Mesodermal cell (in vitro differentiated cells): ENCODE measurements around the gene LAMP5.

Experiments
- H3K27ac ChIP-seq: 2 replicates; pipeline ENCODE4 v1.7.0; 2013; ENCODE audit warnings: mild to moderate bottlenecking, low read depth, low read length, moderate library complexity; ENCODE audit not compliant: severe bottlenecking
- H3K36me3 ChIP-seq: 2 replicates; pipeline ENCODE4 v1.7.1; 2013; ENCODE audit warnings: mild to moderate bottlenecking, low read length, moderate library complexity; ENCODE audit not compliant: control insufficient read depth, insufficient read depth
- H3K4me1 ChIP-seq: one replicate; pipeline ENCODE4 v1.7.1; 2013; ENCODE audit warnings: mild to moderate bottlenecking, low read length; ENCODE audit not compliant: insufficient read depth, control insufficient read depth, poor library complexity, severe bottlenecking
- H3K4me3 ChIP-seq: 2 replicates; pipeline ENCODE4 v1.7.0; 2013; ENCODE audit warnings: low read length, control low read depth, mild to moderate bottlenecking; ENCODE audit not compliant: insufficient read depth, poor library complexity, severe bottlenecking; ENCODE audit errors: extremely low read depth
- H3K9me3 ChIP-seq: 2 replicates; pipeline ENCODE4 v1.7.1; 2013; ENCODE audit warnings: mild to moderate bottlenecking, low read length, moderate library complexity; ENCODE audit not compliant: control insufficient read depth
- WGBS, 2 experiments: methylation state at CpG; one replicate each; pipeline ENCODE4 v1.1.5; 2013; ENCODE audit warnings: missing lambda C conversion rate in 2 of 2; ENCODE audit not compliant: insufficient coverage in 2 of 2; 5-methylcytosine and 5-hydroxymethylcytosine counted together

LAMP5 gene

GRCh38 chr20:9532069-9532838 lies 17.9 kb downstream of the LAMP5 start:
- no peak overlapping the region for H3K27ac ChIP-seq
- WGBS, 2 experiments, result 78 to 88% methylated on average over 1 to 3 of the region's 4 CpGs

DNA sequence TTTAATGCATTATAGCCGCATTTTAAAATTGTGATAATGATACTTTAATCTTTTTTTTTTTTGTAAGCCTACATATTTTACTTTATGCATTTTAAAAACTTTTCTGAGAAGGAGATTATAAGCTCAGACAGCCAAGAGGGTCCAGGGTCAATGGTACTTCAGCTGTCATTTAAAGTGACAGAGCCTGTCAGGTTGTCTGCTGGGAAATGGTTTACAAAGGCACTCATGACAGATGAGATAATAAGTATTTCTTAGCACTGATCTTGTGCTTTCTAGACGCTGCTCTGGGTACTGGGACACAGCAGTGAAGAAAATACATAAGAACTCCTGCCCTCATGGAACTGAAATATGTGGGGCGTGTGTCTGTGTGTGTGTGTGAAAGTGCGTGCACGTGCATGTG lies 19.6 kb downstream of the LAMP5 start:
- Histone ChIP-seq H3K4me1 (peaks cover 3% of the 10 kb centered on the region), H3K36me3 (no peaks in the 10 kb centered on the region), H3K9me3 (no peaks in the 10 kb centered on the region), H3K4me3 (no peak overlapping the region), H3K27ac (no peak overlapping the region)
- WGBS, 2 experiments, result 67 to 83% methylated on average over 1 of the region's 5 CpGs

More at GRCh38 chr20:9532069-9532838, 17.9 kb downstream of the LAMP5 start:
- Histone ChIP-seq H3K36me3 (no peaks in the 10 kb centered on the region), H3K4me1 (peaks cover 3% of the 10 kb centered on the region), H3K9me3 (no peaks in the 10 kb centered on the region), H3K4me3 (no peak overlapping the region)

DNA sequence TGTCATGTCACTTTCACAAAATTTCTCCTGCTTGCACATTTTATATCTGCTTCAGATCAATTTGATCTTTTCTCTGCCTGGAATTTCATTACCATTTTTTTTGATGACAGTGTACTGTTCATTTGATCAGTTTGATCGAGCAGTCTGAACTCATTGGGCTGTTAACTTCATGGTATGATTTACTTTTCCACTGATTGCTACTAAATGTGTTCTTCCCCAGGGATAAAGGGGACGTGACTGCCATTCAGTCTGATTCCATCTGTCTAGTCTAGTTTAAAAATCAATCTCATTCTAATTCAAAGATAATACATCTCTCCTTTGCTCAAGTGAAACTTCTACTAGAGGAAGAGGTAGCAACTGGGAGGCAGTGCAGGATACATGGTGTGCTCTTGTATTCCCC lies 21.1 kb downstream of the LAMP5 start:
- no peaks in the 10 kb centered on the region for H3K4me1 ChIP-seq
- H3K9me3 ChIP-seq, result no peaks in the 10 kb centered on the region
- H3K27ac ChIP-seq, result no peak overlapping the region
- H3K4me3 ChIP-seq, result no peak overlapping the region
- H3K36me3 ChIP-seq, result no peaks in the 10 kb centered on the region
- WGBS, 2 experiments, result 60 to 100% methylated on average over 1 of the region's 2 CpGs

DNA sequence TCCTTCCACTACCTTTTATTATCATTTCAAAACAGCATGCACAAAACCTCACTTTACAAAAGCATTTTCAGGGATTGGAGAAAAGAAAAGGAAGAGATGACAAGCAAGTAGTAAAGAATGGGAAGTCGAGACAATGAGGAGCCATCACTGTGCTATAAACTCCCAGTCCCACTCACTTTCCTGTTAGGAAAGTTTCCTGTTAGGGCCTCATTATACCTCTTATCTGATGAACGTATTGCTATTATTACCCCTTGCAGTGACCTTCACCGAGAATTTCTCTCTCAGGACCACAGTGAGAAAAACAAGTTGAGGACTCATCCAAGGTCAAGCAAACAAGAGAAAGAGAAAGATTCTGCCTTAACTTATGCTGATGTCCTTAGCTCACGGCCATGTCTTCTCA lies 28.8 kb downstream of the LAMP5 start:
- 87 to 93% methylated on average over 2 to 4 of the region's 4 CpGs for WGBS, 2 experiments

GRCh38 chr20:9550283-9550682 lies 35.9 kb downstream of the LAMP5 start:
- no peaks in the 10 kb centered on the region for H3K36me3 ChIP-seq
- no peak overlapping the region for H3K4me3 ChIP-seq
- no peaks in the 10 kb centered on the region for H3K4me1 ChIP-seq
- no CpG with 5 or more reads among the region's 1 CpG for WGBS, 2 experiments
- no peak overlapping the region for H3K27ac ChIP-seq
- H3K9me3 ChIP-seq, result no peaks in the 10 kb centered on the region

More for the DNA sequence above, 28.8 kb downstream of the LAMP5 start:
- Histone ChIP-seq H3K4me3 (no peak overlapping the region), H3K4me1 (no peaks in the 10 kb centered on the region), H3K36me3 (no peaks in the 10 kb centered on the region), H3K9me3 (no peaks in the 10 kb centered on the region), H3K27ac (no peak overlapping the region)

DNA sequence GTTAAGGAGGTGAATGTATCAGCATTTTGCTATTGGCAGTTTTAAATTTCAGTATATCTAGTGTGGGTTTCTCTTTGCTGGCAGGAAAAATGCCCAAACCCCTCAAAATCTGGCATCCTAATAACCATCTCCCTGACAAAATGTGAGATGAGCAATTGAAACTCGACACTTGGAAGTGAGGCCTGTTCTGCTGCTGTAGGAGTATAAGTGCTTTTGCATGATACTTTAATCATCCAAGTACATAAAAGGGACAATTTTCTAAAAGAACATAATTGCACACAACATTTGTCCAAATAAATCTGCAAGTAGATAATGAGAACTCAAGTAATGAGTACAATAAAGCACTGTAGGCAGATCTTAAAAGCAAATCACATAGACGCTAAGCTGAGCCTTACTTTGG lies 36.5 kb downstream of the LAMP5 start:
- Histone ChIP-seq H3K4me3 (no peak overlapping the region), H3K36me3 (no peaks in the 10 kb centered on the region), H3K9me3 (no peaks in the 10 kb centered on the region), H3K4me1 (no peaks in the 10 kb centered on the region), H3K27ac (no peak overlapping the region)
- WGBS, 2 experiments, result 86 to 100% methylated on average over 1 of the region's 2 CpGs

- H3K4me3 ChIP-seq, result no peak overlapping the region
- no peak overlapping the region for H3K27ac ChIP-seq
- WGBS, 2 experiments, result 96 to 97% methylated on average over 2 to 3 of the region's 4 CpGs
- H3K9me3 ChIP-seq, result no peaks in the 10 kb centered on the region
- no peaks in the 10 kb centered on the region for H3K4me1 ChIP-seq
- H3K36me3 ChIP-seq, result no peaks in the 10 kb centered on the region
Measured at GRCh38 chr20:9551808-9552550, 37.6 kb downstream of the LAMP5 start.

- H3K4me1 ChIP-seq, result no peaks in the 10 kb centered on the region
- no peaks in the 10 kb centered on the region for H3K36me3 ChIP-seq
- H3K9me3 ChIP-seq, result no peaks in the 10 kb centered on the region
- H3K4me3 ChIP-seq, result no peak overlapping the region
- H3K27ac ChIP-seq, result no peak overlapping the region
- WGBS, 2 experiments, result 100% methylated on average over 1 of the region's 2 CpGs; no CpG with 5 or more reads in 1 of the 2 experiments
Measured at GRCh38 chr20:9555781-9556180, 41.4 kb downstream of the LAMP5 start.

DNA sequence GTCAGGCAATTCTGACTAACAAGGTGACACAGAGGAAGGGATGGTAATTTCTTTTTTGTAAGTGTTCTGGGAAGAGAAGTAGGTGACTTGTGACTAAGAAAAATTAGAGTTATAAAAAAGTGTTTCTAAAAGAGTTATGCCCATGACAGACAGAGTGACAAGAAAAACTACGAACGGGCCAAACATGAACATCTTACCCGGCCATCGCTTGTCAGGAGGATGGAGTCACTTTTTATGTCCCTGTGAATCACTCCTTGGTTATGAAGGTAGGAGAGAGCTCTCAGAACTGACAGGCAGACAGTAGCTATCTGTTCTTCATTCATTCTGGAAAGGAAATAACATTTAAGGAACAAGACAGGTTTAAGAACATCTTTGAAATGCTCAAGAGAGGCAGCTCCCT lies 43.0 kb downstream of the LAMP5 start:
- Histone ChIP-seq H3K36me3 (no peaks in the 10 kb centered on the region), H3K4me3 (no peak overlapping the region), H3K9me3 (no peaks in the 10 kb centered on the region), H3K27ac (no peak overlapping the region), H3K4me1 (no peaks in the 10 kb centered on the region)
- 81 to 91% methylated on average over 4 of the region's 4 CpGs for WGBS, 2 experiments

GRCh38 chr20:9565910-9566550 lies 51.6 kb downstream of the LAMP5 start:
- H3K4me3 ChIP-seq, result no peak overlapping the region
- no peaks in the 10 kb centered on the region for H3K9me3 ChIP-seq
- no peak overlapping the region for H3K27ac ChIP-seq
- 91 to 96% methylated on average over 18 to 20 of the region's 20 CpGs for WGBS, 2 experiments
- H3K4me1 ChIP-seq, result no peaks in the 10 kb centered on the region
- no peaks in the 10 kb centered on the region for H3K36me3 ChIP-seq
